SK-N-SH (cell line): ENCODE results near the gene NRIP1.

Experiments used
- ELF1 ChIP-seq: IDR thresholded peaks from 2 replicates; pipeline ENCODE4 v1.4.0; 2012
- EP300 ChIP-seq, 2 experiments: IDR thresholded peaks; 2 replicates each; pipeline versions ENCODE4 v1.4.0 to v1.6.1; 2012; ENCODE audit warnings: borderline replicate concordance in 1 of 2, low read depth in 1 of 2, low read length in 1 of 2
- JUND ChIP-seq: IDR thresholded peaks from 2 replicates; pipeline ENCODE4 v1.4.0; 2012
- MXI1 ChIP-seq: IDR thresholded peaks from 2 replicates; pipeline ENCODE4 v1.6.1; 2012; ENCODE audit warnings: mild to moderate bottlenecking, low read depth, low read length, improper control_type of control experiment
- RAD21 ChIP-seq: IDR thresholded peaks from 2 replicates; pipeline ENCODE4 v1.6.1; 2012; ENCODE audit warnings: mild to moderate bottlenecking, low read length
- RCOR1 ChIP-seq: fragments of 150-350 bp; IDR thresholded peaks from 2 replicates; pipeline ENCODE4 v1.6.1; 2017; ENCODE audit warnings: antibody characterized with exemption, low read length
- TCF12 ChIP-seq: IDR thresholded peaks from 2 replicates; pipeline ENCODE4 v1.4.0; 2012
- YY1 ChIP-seq: IDR thresholded peaks from 2 replicates; pipeline ENCODE4 v1.4.0; 2012; ENCODE audit warnings: low read depth, mild to moderate bottlenecking
- TF ChIP-seq, protein P1 (sequence below): fragments of 200-600 bp; sonication (generic); IDR thresholded peaks from 2 replicates; pipeline ENCODE4 v1.6.1; 2017; ENCODE audit warnings: antibody characterized with exemption, mild to moderate bottlenecking, moderate library complexity
- TF ChIP-seq, protein P2 (sequence below): IDR thresholded peaks from 2 replicates; pipeline ENCODE4 v1.6.1; 2012; ENCODE audit warnings: mild to moderate bottlenecking, low read depth, low read length, moderate library complexity
- TF ChIP-seq, protein P3 (sequence below): IDR thresholded peaks from 2 replicates; pipeline ENCODE4 v1.4.0; 2012; ENCODE audit warnings: low read depth, borderline replicate concordance

DNA sequence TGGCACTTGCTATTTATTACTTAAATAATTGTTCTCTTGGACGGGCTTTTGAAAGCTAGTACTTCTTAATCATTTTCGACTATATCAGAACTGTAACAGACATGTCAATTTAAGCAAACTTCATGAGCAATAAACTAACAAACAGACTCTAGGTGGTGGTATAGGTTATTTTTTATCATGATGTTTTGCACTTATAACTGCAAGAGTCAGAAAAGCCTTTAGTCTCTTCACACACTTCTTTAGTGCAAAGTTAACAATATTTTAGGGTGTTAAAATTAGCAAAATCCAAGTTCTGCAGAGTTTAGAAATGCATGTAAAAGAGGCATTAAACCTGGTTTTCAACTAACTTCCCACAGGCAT lies 2.2 kb downstream of the NRIP1 start:
- TF ChIP-seq, protein P1, sequence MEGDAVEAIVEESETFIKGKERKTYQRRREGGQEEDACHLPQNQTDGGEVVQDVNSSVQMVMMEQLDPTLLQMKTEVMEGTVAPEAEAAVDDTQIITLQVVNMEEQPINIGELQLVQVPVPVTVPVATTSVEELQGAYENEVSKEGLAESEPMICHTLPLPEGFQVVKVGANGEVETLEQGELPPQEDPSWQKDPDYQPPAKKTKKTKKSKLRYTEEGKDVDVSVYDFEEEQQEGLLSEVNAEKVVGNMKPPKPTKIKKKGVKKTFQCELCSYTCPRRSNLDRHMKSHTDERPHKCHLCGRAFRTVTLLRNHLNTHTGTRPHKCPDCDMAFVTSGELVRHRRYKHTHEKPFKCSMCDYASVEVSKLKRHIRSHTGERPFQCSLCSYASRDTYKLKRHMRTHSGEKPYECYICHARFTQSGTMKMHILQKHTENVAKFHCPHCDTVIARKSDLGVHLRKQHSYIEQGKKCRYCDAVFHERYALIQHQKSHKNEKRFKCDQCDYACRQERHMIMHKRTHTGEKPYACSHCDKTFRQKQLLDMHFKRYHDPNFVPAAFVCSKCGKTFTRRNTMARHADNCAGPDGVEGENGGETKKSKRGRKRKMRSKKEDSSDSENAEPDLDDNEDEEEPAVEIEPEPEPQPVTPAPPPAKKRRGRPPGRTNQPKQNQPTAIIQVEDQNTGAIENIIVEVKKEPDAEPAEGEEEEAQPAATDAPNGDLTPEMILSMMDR, result no peak
- no peak for TF ChIP-seq YY1
- TF ChIP-seq MXI1, result no peak
- no peak for TF ChIP-seq EP300 (IDR thresholded peaks at IDR 0.05; ENCODE audit: borderline replicate concordance in 1 of 2, low read depth in 1 of 2, low read length in 1 of 2)
- no peak for TF ChIP-seq JUND
- TF ChIP-seq, protein P2, sequence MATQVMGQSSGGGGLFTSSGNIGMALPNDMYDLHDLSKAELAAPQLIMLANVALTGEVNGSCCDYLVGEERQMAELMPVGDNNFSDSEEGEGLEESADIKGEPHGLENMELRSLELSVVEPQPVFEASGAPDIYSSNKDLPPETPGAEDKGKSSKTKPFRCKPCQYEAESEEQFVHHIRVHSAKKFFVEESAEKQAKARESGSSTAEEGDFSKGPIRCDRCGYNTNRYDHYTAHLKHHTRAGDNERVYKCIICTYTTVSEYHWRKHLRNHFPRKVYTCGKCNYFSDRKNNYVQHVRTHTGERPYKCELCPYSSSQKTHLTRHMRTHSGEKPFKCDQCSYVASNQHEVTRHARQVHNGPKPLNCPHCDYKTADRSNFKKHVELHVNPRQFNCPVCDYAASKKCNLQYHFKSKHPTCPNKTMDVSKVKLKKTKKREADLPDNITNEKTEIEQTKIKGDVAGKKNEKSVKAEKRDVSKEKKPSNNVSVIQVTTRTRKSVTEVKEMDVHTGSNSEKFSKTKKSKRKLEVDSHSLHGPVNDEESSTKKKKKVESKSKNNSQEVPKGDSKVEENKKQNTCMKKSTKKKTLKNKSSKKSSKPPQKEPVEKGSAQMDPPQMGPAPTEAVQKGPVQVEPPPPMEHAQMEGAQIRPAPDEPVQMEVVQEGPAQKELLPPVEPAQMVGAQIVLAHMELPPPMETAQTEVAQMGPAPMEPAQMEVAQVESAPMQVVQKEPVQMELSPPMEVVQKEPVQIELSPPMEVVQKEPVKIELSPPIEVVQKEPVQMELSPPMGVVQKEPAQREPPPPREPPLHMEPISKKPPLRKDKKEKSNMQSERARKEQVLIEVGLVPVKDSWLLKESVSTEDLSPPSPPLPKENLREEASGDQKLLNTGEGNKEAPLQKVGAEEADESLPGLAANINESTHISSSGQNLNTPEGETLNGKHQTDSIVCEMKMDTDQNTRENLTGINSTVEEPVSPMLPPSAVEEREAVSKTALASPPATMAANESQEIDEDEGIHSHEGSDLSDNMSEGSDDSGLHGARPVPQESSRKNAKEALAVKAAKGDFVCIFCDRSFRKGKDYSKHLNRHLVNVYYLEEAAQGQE, result no peak
- no peak for TF ChIP-seq RCOR1
- TF ChIP-seq, protein P3, sequence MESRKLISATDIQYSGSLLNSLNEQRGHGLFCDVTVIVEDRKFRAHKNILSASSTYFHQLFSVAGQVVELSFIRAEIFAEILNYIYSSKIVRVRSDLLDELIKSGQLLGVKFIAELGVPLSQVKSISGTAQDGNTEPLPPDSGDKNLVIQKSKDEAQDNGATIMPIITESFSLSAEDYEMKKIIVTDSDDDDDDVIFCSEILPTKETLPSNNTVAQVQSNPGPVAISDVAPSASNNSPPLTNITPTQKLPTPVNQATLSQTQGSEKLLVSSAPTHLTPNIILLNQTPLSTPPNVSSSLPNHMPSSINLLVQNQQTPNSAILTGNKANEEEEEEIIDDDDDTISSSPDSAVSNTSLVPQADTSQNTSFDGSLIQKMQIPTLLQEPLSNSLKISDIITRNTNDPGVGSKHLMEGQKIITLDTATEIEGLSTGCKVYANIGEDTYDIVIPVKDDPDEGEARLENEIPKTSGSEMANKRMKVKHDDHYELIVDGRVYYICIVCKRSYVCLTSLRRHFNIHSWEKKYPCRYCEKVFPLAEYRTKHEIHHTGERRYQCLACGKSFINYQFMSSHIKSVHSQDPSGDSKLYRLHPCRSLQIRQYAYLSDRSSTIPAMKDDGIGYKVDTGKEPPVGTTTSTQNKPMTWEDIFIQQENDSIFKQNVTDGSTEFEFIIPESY, result no peak
- TF ChIP-seq TCF12, result no peak
- TF ChIP-seq RAD21, result peak; percentile 20; the same call in 1 of the 2 replicates
- no peak for TF ChIP-seq ELF1
